HEK293T (cell line): ENCODE results near the gene ONECUT1.

ENCODE experiments used
- BHLHE40 ChIP-seq: fragments of 450-650 bp; IDR thresholded peaks from 2 replicates; pipeline ENCODE4 v1.6.1; 2016; ENCODE audit warnings: mild to moderate bottlenecking, moderate library complexity, borderline replicate concordance
- FOXA1 ChIP-seq: fragments of 450-650 bp; IDR thresholded peaks from 2 replicates; pipeline ENCODE4 v1.6.1; 2016; ENCODE audit warnings: mild to moderate bottlenecking
- FOXM1 ChIP-seq: fragments of 450-650 bp; IDR thresholded peaks from 2 replicates; pipeline ENCODE4 v1.6.1; 2017; ENCODE audit warnings: mild to moderate bottlenecking, borderline replicate concordance
- SUZ12 ChIP-seq: fragments of 450-650 bp; IDR thresholded peaks from 2 replicates; pipeline ENCODE4 v1.6.1; 2016; ENCODE audit warnings: mild to moderate bottlenecking
- TARDBP ChIP-seq: fragments of 450-650 bp; IDR thresholded peaks from 2 replicates; pipeline ENCODE4 v1.6.1; 2016

DNA sequence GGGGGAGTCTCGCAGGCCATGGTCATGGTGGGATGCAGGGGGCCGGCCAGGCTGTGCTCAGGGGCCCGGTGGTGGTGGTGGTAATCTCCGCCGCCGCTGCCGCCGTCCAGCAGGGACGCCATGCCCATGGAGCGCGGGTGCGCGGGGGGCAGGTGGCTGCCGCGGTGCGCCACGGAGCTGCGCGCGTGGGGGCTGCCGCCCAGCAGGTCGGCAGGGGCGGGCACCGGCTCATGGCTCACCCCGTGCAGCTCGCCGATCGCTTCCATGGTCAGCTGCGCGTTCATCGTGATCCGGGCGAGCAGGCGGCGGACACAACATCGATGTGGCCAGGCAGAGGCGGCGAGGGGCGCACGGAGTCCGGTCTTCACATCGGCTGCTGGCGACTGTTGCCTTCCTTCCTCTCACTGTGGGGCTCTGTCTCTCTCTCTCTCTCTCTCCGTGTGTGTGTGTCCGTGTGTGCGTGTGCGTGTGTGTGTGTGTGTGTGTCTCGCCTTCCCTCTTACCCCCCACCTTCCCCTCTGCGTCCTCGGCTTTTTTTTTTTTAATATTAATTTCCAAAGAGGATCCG lies 451 bp downstream of the ONECUT1 start:
- TF ChIP-seq FOXA1, result no peak
- TF ChIP-seq FOXM1, result no peak
- no peak for TF ChIP-seq TARDBP
- no peak for TF ChIP-seq BHLHE40
- no peak for TF ChIP-seq SUZ12
